Heart right ventricle (tissue), 16 donors: ENCODE results near the gene KYNU. TPM values are rescaled to one million over a fixed set of nuclear protein-coding genes. Genes with fewer than 3 reads are reported as not detected.

Source experiments
- ATAC-seq, 8 donors: fragments of 200-7000 bp; cut with Tn5 transposase; one replicate each; pipeline ENCODE4 v1.9.1; 2020; ENCODE audit warnings: mild to moderate bottlenecking in 8 of 8, moderate library complexity in 8 of 8, moderate number of reproducible peaks in 1 of 8
- DNase-seq, 2 donors: peaks; one replicate each; pipeline ENCODE4 v3.0.0-alpha.2; 2020
- H3K27ac ChIP-seq, 10 donors: fragments of 200-600 bp; sonication (generic) in 2 of 10; one replicate each; pipeline versions ENCODE4 v1.5.0 to v1.8.0; 2020 to 2022; ENCODE audit warnings: mild to moderate bottlenecking in 3 of 10
- H3K27me3 ChIP-seq, 7 donors: fragments of 200-600 bp; one replicate each; pipeline ENCODE4 v1.8.0; 2021 to 2022; ENCODE audit warnings: mild to moderate bottlenecking in 2 of 7
- H3K36me3 ChIP-seq, 9 donors: fragments of 200-600 bp; sonication (generic) in 1 of 9; one replicate each; pipeline versions ENCODE4 v1.5.0 to v1.8.0; 2020 to 2022; ENCODE audit warnings: mild to moderate bottlenecking in 2 of 9
- H3K4me1 ChIP-seq, 9 donors: fragments of 200-600 bp; sonication (generic) in 1 of 9; one replicate each; pipeline versions ENCODE4 v1.5.0 to v1.8.0; 2020 to 2022; ENCODE audit warnings: mild to moderate bottlenecking in 4 of 9
- H3K4me3 ChIP-seq, 10 donors: fragments of 200-600 bp; sonication (generic) in 2 of 10; one replicate each; pipeline versions ENCODE4 v1.5.0 to v1.8.0; 2020 to 2022; ENCODE audit warnings: mild to moderate bottlenecking in 7 of 10, moderate library complexity in 2 of 10
- H3K9me3 ChIP-seq, 11 donors: fragments of 200-600 bp in 10 of 11; sonication (generic) in 2 of 11; one replicate each; pipeline versions ENCODE4 v1.5.0 to v1.8.0; 2013 to 2022; ENCODE audit warnings: mild to moderate bottlenecking in 2 of 11, control low read depth in 1 of 11, moderate library complexity in 1 of 11
- WGBS, 2 donors: extraction: QIAGEN DNeasy Blood & Tissue Kit; methylation state at CpG; one replicate each; pipeline ENCODE4 v1.1.7; 2013; ENCODE audit warnings: inconsistent platforms in 1 of 2; 5-methylcytosine and 5-hydroxymethylcytosine counted together
- intact Hi-C, 10 donors: fragments of 100-400 bp; cut with DNase I; formaldehyde crosslinking; loops; one replicate each; pipeline versions ENCODE4 v1.11.1 to v1.14.2; 2022
- polyA plus RNA-seq, 2 donors: library from polyadenylated mRNA; stranded (reverse); fragments of 200-250 nt; gene quantifications; one replicate each; pipeline ENCODE4 v1.2.3, GENCODE V29; 2013
- total RNA-seq, 10 donors: library from RNA; stranded (reverse); fragmentation: NEBNext Ultra II Directional in 3 of 10; extraction: Animal tissue kit (Norgen Biotek cat#: 25700) in 3 of 10; gene quantifications; one replicate each; pipeline versions ENCODE4 v1.2.1 to v1.2.4, GENCODE V29; 2021 to 2023
- TF ChIP-seq, protein P1 (sequence below), 9 donors: fragments of 200-600 bp; sonication (generic) in 2 of 9; IDR thresholded peaks; one replicate each; pipeline versions ENCODE4 v1.5.0 to v1.8.0; 2021 to 2022; ENCODE audit warnings: antibody characterized with exemption in 9 of 9, mild to moderate bottlenecking in 5 of 9, moderate library complexity in 1 of 9
- donor health status: Arrhythmogenic right ventricular cardiomyopathy.
- donor health status: ischemic (EF 13 %, LVEDD 7.1; RV severe dilation, severe dysfunction).
- donor health status: healthy with polysubstance abuse.
- donor health status: DM: no; HTN: yes; CAD: no.
- donor health status: DM: no; HTN: no; CAD: no.
- donor health status: ischemic (EF 25% LVEDD 6.9; RV normal size, moderate dysfunction).
- donor health status: ischemic (EF 25% LVEDD 5.7; RV mildly dilated, moderate dysfunction).
- donor health status: healthy.
- donor health status: DM: yes; HTN: yes; CAD: no.
- donor health status: Ischemic cardiomyopathy.
- donor health status: ischemic (EF 35%, LVEDD 5.7; RV mildly dilated, moderate dysfunction).
- donor health status: nonischemic (EF 11% LVEDD 7.7; RV severe dilation, severe dysfunction).
- donor health status: DM: yes; HTN: yes; CAD: no.
- donor health status: PGD.
- donor health status: ischemic (EF 29% LVEDD 5.4; RV normal size, mild dysfunction).
- donor health status: nonischemic (EF 23%, LVEDD 6.1; RV moderate dilation, normal function).

Gene KYNU
- total and polyA plus RNA-seq, 12 donors, result 0.07 to 9.5 (median 0.78) TPM

DNA sequence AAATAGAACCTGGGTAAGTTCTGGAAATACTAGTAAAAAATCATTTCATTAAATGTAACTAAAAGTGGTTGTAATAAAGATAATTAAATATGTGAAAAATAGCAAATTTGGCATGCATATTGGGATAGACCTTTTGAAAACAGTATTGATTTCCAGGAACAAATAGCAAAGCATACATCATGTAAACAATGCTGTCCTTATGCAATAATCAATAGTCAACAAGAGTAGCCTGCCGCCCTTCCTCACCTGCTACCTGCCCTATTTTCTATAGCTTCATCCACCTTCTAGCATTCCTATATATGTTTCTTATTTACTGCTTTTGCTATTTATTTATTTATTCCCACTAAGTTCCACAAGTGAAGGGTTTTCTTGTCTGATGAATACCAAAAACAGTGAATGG is 35.1 kb upstream of the KYNU start:
- Histone ChIP-seq H3K36me3 (no peaks in the 10 kb centered on the region), H3K27me3 (no peaks in the 10 kb centered on the region), H3K4me1 (peaks cover 0 to 31% (median 0%) of the 10 kb centered on the region in 9 donors), H3K9me3 (no peaks in the 10 kb centered on the region), H3K4me3 (no peak overlapping the region), H3K27ac (no peak overlapping the region)
- ATAC-seq (no peak), DNase-seq (no peak)
- TF ChIP-seq, protein P1, sequence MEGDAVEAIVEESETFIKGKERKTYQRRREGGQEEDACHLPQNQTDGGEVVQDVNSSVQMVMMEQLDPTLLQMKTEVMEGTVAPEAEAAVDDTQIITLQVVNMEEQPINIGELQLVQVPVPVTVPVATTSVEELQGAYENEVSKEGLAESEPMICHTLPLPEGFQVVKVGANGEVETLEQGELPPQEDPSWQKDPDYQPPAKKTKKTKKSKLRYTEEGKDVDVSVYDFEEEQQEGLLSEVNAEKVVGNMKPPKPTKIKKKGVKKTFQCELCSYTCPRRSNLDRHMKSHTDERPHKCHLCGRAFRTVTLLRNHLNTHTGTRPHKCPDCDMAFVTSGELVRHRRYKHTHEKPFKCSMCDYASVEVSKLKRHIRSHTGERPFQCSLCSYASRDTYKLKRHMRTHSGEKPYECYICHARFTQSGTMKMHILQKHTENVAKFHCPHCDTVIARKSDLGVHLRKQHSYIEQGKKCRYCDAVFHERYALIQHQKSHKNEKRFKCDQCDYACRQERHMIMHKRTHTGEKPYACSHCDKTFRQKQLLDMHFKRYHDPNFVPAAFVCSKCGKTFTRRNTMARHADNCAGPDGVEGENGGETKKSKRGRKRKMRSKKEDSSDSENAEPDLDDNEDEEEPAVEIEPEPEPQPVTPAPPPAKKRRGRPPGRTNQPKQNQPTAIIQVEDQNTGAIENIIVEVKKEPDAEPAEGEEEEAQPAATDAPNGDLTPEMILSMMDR (IDR thresholded peaks at IDR 0.05), result no peak
- intact Hi-C loops, result no loop called here
- 97 to 98% methylated on average over 1 of the region's 1 CpG for WGBS, 2 donors

DNA sequence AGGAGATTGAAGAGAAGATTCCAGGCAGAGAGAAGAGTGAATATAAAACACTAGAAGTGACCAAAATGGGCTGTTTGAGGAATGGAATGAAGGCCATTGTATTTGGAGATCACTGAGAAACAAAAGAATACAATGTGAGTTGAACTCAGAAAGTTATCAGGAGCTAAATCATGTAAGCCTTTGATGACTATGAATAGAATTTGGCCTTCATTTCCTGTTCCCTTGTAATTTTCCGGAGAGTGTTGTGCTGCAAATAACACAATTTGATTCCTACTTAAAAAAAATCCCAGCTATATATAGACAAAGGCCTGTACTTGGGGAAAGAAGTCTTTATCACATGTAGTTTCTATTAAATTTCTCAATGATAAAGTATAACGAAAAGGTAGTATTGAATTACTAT is 33.7 kb upstream of the KYNU start:
- peak overlapping the region in 1 of 10 donors; percentile 51 for H3K27ac ChIP-seq
- H3K4me1 ChIP-seq, result peaks cover 0 to 31% (median 0%) of the 10 kb centered on the region in 9 donors
- H3K9me3 ChIP-seq, result no peaks in the 10 kb centered on the region
- DNase-seq, result no peak
- no peaks in the 10 kb centered on the region for H3K36me3 ChIP-seq
- H3K27me3 ChIP-seq, result peaks cover 0 to 5% (median 0%) of the 10 kb centered on the region in 7 donors
- TF ChIP-seq, protein P1 (IDR thresholded peaks at IDR 0.05), result no peak
- peak in 2 of 8 donors; percentile 61 to 74 for ATAC-seq
- 37 to 46% methylated on average over 2 of the region's 2 CpGs for WGBS, 2 donors
- H3K4me3 ChIP-seq, result no peak overlapping the region
- intact Hi-C loops, result no loop called here

DNA sequence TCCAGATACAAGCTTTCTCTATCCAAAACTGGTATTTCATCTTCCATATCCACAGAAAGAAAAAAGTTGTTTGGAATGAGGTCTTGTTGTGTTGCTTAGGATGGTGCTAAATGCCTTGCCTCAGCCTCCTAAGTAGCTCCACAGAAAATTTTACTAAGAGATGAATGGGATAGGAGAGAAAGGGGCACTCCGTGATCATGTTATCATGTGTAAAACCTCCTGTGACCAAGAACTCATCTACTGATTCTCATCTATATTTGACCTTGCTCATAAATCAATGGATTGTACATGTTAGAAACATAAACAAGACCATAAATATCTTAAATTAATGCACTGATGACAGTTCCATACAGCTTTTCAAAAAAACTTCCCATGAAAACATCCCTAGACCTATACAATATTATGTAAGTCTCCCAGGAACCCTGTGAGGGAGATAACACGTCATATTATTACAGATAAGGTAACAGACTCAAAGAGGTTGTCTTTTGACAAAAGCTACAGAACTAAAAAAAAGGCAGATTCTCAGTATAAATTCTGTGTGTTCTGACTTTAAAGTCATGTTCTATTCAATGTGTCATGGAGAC is 29.3 kb upstream of the KYNU start:
- intact Hi-C loops, result no loop called here
- DNase-seq (no peak), ATAC-seq (no peak)
- Histone ChIP-seq H3K36me3 (no peaks in the 10 kb centered on the region), H3K4me1 (peaks cover 0 to 19% (median 0%) of the 10 kb centered on the region in 9 donors), H3K4me3 (no peak overlapping the region), H3K27me3 (peaks cover 0 to 5% (median 0%) of the 10 kb centered on the region in 7 donors), H3K9me3 (no peaks in the 10 kb centered on the region), H3K27ac (no peak overlapping the region)
- TF ChIP-seq, protein P1 (IDR thresholded peaks at IDR 0.05), result no peak
- 67 to 73% methylated on average over 2 of the region's 2 CpGs for WGBS, 2 donors

DNA sequence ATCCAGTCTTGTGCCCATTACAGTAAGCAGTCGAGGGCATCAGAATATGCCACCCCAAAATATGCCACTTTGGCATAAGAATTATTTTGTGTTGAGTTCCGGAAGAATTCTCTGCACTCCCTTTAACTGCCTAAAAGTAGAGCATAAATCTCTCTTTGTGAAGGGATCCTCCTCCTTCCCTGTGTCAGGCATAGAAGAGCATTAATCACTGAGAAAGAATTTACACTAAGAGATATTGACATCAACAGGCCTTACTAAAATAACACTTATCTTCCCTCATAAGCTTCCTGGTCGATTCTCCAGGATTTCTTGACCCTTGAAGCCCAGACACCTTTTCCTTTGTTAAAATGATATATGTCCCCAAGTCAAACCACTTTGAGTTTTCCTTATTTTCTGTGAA is 27.6 kb upstream of the KYNU start:
- no peak for DNase-seq
- no peak for ATAC-seq
- Histone ChIP-seq H3K27ac (no peak overlapping the region), H3K4me1 (peaks cover 0 to 6% (median 0%) of the 10 kb centered on the region in 9 donors), H3K9me3 (no peaks in the 10 kb centered on the region), H3K4me3 (no peak overlapping the region), H3K36me3 (no peaks in the 10 kb centered on the region), H3K27me3 (peaks cover 0 to 5% (median 0%) of the 10 kb centered on the region in 7 donors)
- intact Hi-C loops, result no loop called here
- TF ChIP-seq, protein P1 (IDR thresholded peaks at IDR 0.05), result no peak
- WGBS, 2 donors, result 35 to 49% methylated on average over 3 of the region's 3 CpGs
